GM10248 (cell line): ENCODE data around the gene PRKCE.

Source experiments
- CTCF ChIA-PET: fragments of 300-600 bp; sonication (Branson Sonifier 250); formaldehyde crosslinking; extraction: SDS; loops from one replicate; lab custom pipeline; 2021; ENCODE audit warnings: antibody characterized with exemption; lab: Yijun Ruan, JAX
- POLR2A ChIA-PET: fragments of 350-650 bp; sonication (Branson Sonifier 250); formaldehyde crosslinking; extraction: SDS; loops from one replicate; lab custom pipeline; 2020; ENCODE audit warnings: antibody characterized with exemption; lab: Yijun Ruan, JAX
- DNase-seq: peaks from one replicate; pipeline ENCODE4 v3.0.0; 2012; ENCODE audit errors: extremely low spot score
- CTCF ChIP-seq: IDR thresholded peaks from 2 replicates; pipeline ENCODE4 v1.5.1; 2012; ENCODE audit warnings: mild to moderate bottlenecking, low read depth; ENCODE audit errors: extremely low read depth, missing control alignments, control extremely low read depth

The PRKCE gene

GRCh38 chr2:45670646-45671045 lies 19.2 kb downstream of the PRKCE start:
- TF ChIP-seq CTCF, result no peak
- CTCF ChIA-PET, result interaction anchor here (1.0 to 1.6 kb wide), 3 partner anchors 14 to 109 kb away, joined by 3 to 4 read pairs (median 3); no protein-coding TSS in a partner anchor
- DNase-seq, result no peak
- POLR2A ChIA-PET, result no interaction called here

DNA sequence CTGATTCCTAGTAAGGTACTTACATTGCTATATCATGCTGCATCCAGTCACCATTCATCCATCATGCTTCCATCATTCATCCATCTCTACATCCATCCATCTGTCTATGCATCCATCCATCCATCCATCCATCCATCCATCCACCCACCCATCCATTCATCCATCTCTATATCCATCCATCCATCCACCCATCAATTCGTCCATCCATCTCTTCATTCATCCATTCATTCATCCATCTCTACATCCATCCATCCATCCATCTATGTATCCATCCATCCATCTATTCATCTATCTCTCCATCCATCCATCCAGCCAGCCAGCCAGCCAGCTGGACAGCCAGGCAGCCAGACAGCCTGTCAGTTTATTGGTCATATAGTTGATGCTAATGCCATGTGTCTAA lies 20.7 kb downstream of the PRKCE start:
- DNase-seq, result no peak
- POLR2A ChIA-PET, result no interaction called here
- no peak for TF ChIP-seq CTCF
- CTCF ChIA-PET, result interaction anchor here (1.3 kb wide), 1 partner anchor 10 kb away, joined by 5 read pairs; no protein-coding TSS in a partner anchor

DNA sequence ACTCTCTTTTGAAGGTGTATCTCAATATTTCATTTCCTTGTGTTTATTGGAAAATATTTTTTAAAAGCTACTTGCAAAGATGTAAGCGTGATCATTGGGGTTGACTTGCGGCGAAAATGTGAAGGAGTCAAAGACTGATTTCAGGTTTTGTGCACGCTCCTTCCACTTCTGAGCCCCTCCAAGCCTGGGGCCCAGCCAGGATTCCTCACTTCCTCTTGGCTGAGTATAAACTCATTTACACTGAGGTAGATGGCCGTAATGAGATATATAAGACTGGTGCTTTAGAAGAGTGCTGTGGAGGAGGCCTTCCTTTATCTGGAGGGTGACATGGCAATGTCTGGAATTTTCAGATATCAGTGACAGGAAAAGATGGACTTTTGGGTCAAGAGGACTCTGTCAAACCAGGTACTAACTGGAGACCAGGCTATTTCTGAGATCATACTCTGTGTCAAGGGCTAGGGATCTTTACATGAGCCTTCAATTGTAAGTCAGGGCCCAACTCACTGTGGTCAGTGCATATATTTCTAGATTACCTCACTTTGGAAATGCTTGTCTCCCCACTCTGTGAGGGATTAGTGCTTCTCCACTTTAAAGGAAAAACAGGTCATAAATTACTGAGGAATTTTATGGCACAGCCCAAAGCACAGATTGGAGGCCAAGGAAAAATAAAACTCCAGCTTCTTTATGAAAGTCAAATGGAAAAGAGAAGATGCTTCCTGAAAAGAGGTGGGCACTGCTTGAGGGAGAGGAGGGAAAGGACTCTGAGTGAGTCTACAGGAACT lies 22.8 kb downstream of the PRKCE start:
- DNase-seq, result no peak
- POLR2A ChIA-PET, result no interaction called here
- no peak for TF ChIP-seq CTCF
- CTCF ChIA-PET, result interaction anchor here (1.3 kb wide), 1 partner anchor 9 kb away, joined by 3 read pairs; no protein-coding TSS in a partner anchor

GRCh38 chr2:45675263-45675812 lies 23.9 kb downstream of the PRKCE start:
- CTCF ChIA-PET, result interaction anchor here (0.9 to 1.3 kb wide), 2 partner anchors 8 to 16 kb away, joined by 3 read pairs; no protein-coding TSS in a partner anchor
- no peak for TF ChIP-seq CTCF
- no peak for DNase-seq
- POLR2A ChIA-PET, result no interaction called here

GRCh38 chr2:45676088-45676487 lies 24.6 kb downstream of the PRKCE start:
- ChIA-PET CTCF (interaction anchor here (0.9 kb wide), 1 partner anchor 15 kb away, joined by 3 read pairs; no protein-coding TSS in a partner anchor), POLR2A (no interaction called here)
- TF ChIP-seq CTCF, result no peak
- DNase-seq, result no peak

DNA sequence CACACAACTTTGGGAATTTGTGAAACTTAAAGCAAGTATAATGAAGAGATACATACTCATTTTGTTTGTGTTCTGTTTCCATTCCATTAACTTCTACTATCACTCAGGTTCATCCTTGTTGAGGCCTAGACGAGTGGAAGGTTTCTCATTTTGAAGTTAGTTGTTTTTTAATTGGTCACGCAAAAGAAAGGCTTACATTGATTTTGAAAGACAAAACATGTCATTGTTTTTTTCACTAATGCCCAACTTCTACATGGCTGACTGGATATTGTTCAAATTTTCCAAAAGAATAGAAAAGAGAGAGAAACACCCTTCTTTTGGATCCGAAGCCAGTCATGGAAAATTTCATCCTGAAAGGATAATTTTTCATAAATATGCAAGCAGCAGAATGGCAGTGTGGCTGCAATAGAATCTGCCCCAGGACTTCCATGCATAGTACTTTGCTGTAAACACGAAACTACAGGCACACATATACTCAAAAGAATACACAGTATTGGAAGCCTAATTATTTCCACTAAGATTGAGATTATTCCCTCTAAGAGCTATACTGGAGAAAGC lies 27.4 kb downstream of the PRKCE start:
- no peak for TF ChIP-seq CTCF
- CTCF ChIA-PET, result interaction anchor here (1.1 kb wide), 1 partner anchor 118 kb away, joined by 3 read pairs; no protein-coding TSS in a partner anchor
- POLR2A ChIA-PET, result no interaction called here
- DNase-seq, result no peak
